NCI-H345 treated with DMSO at 0.1 percent for 48 hours (cell line): ENCODE data around the gene XIST.
"Not testable (repeated sequence)": the region's sequence is repeated elsewhere in the genome, so short reads cannot be mapped to it uniquely, and the experiment has no call there.

Source experiments
- DNase-seq: peaks from one replicate; lab custom pipeline; 2025; ENCODE audit not compliant: unreplicated experiment; lab: John Stamatoyannopoulos, UW

The XIST gene

GRCh38 chrX:73817393-73818199 is 34.9 kb downstream of the XIST start:
- no peak for DNase-seq

- DNase-seq: no peak
These were observed 40.3 kb downstream of the XIST start for GRCh38 chrX:73812256-73812655.

GRCh38 chrX:73804109-73804508 is 48.4 kb downstream of the XIST start:
- DNase-seq: not testable (repeated sequence)

- DNase-seq: no peak
These were observed 52.6 kb downstream of the XIST start for GRCh38 chrX:73799888-73800287.

GRCh38 chrX:73792511-73792910 is 60.0 kb downstream of the XIST start:
- not testable (repeated sequence) for DNase-seq

DNA sequence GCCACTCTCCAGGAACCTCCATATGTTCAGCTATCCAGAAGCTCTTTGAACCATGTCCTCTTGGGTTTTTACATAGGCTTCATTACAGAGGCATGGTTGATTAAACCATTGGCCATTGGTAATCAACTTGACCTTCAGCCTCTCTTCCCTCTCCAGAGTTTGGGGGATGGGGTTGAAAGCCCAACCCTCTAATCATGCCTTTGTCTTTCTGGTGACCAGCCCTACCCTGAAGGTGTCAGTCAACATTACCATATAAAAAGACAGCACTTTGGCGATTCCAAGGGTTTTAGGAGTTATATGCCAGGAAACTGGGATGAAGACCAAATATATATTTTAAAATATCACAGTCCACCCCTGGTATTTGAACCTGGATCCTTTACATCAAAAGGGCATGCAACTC is 67.0 kb downstream of the XIST start:
- no peak for DNase-seq
